ENCODE results near the gene CLASP2. TPM values are rescaled to one million over a fixed set of nuclear protein-coding genes. Genes with fewer than 3 reads are reported as not detected.
"Not testable (repeated sequence)": the region's sequence is repeated elsewhere in the genome, so short reads cannot be mapped to it uniquely, and the experiment has no call there.

The CLASP2 gene
- total RNA-seq, 1 donor from 2014 or later: 52.8 TPM

GRCh38 chr3:33461097-33461496 lies 257.0 kb downstream of the CLASP2 start:
- Mint-ChIP-seq H3K27ac (ENCODE audit: unreplicated experiment) (no peak overlapping the region), H3K4me1 (ENCODE audit: low read depth) (no peaks in the 10 kb centered on the region), H3K4me3 (ENCODE audit: unreplicated experiment) (no peak overlapping the region), H3K27me3 (ENCODE audit: low read depth) (no peaks in the 10 kb centered on the region), H3K36me3 (ENCODE audit: low read depth) (no peaks in the 10 kb centered on the region), H3K9me3 (ENCODE audit: low read depth) (no peaks in the 10 kb centered on the region)
- DNase-seq (ENCODE audit: low spot score): no peak
- no peak for TF ChIP-seq CTCF (IDR thresholded peaks at IDR 0.05)

GRCh38 chr3:33459577-33459976 lies 258.5 kb downstream of the CLASP2 start:
- not testable (repeated sequence) for H3K27ac Mint-ChIP-seq (ENCODE audit: unreplicated experiment); H3K27me3 Mint-ChIP-seq (ENCODE audit: low read depth); DNase-seq (ENCODE audit: low spot score); H3K4me3 Mint-ChIP-seq (ENCODE audit: unreplicated experiment); H3K4me1 Mint-ChIP-seq (ENCODE audit: low read depth); H3K36me3 Mint-ChIP-seq (ENCODE audit: low read depth); H3K9me3 Mint-ChIP-seq (ENCODE audit: low read depth)

GRCh38 chr3:33458446-33458845 lies 259.6 kb downstream of the CLASP2 start:
- no peak overlapping the region for H3K4me3 Mint-ChIP-seq (ENCODE audit: unreplicated experiment)
- no peaks in the 10 kb centered on the region for H3K27me3 Mint-ChIP-seq (ENCODE audit: low read depth)

GRCh38 chr3:33456756-33457155 lies 261.3 kb downstream of the CLASP2 start:
- no peak for DNase-seq (ENCODE audit: low spot score)
- no peak for TF ChIP-seq CTCF (IDR thresholded peaks at IDR 0.05)
- Mint-ChIP-seq H3K4me3 (ENCODE audit: unreplicated experiment) (no peak overlapping the region), H3K36me3 (ENCODE audit: low read depth) (peaks cover 7% of the 10 kb centered on the region), H3K27ac (ENCODE audit: unreplicated experiment) (no peak overlapping the region), H3K27me3 (ENCODE audit: low read depth) (no peaks in the 10 kb centered on the region), H3K4me1 (ENCODE audit: low read depth) (no peaks in the 10 kb centered on the region), H3K9me3 (ENCODE audit: low read depth) (peaks cover 4% of the 10 kb centered on the region)

More at GRCh38 chr3:33458446-33458845, 259.6 kb downstream of the CLASP2 start:
- Mint-ChIP-seq H3K27ac (ENCODE audit: unreplicated experiment) (no peak overlapping the region), H3K36me3 (ENCODE audit: low read depth) (peaks cover 7% of the 10 kb centered on the region), H3K9me3 (ENCODE audit: low read depth) (peaks cover 4% of the 10 kb centered on the region), H3K4me1 (ENCODE audit: low read depth) (no peaks in the 10 kb centered on the region)
- TF ChIP-seq CTCF (IDR thresholded peaks at IDR 0.05): no peak
- no peak for DNase-seq (ENCODE audit: low spot score)

GRCh38 chr3:33453331-33453761 lies 264.7 kb downstream of the CLASP2 start:
- DNase-seq (ENCODE audit: low spot score): no peak
- peaks cover 7% of the 10 kb centered on the region for H3K36me3 Mint-ChIP-seq (ENCODE audit: low read depth)
- no peak for TF ChIP-seq CTCF (IDR thresholded peaks at IDR 0.05)

GRCh38 chr3:33451994-33452393 lies 266.1 kb downstream of the CLASP2 start:
- peaks cover 11% of the 10 kb centered on the region for H3K4me1 Mint-ChIP-seq (ENCODE audit: low read depth)
- not testable (repeated sequence) for H3K4me3 Mint-ChIP-seq (ENCODE audit: unreplicated experiment); H3K27me3 Mint-ChIP-seq (ENCODE audit: low read depth); H3K9me3 Mint-ChIP-seq (ENCODE audit: low read depth); H3K36me3 Mint-ChIP-seq (ENCODE audit: low read depth); DNase-seq (ENCODE audit: low spot score); H3K27ac Mint-ChIP-seq (ENCODE audit: unreplicated experiment)

More at GRCh38 chr3:33453331-33453761, 264.7 kb downstream of the CLASP2 start:
- no peak overlapping the region for H3K4me3 Mint-ChIP-seq (ENCODE audit: unreplicated experiment)
- H3K4me1 Mint-ChIP-seq (ENCODE audit: low read depth): no peaks in the 10 kb centered on the region
- H3K27me3 Mint-ChIP-seq (ENCODE audit: low read depth): no peaks in the 10 kb centered on the region
- peaks cover 4% of the 10 kb centered on the region for H3K9me3 Mint-ChIP-seq (ENCODE audit: low read depth)
- no peak overlapping the region for H3K27ac Mint-ChIP-seq (ENCODE audit: unreplicated experiment)
